Naive B cell (primary cell): ENCODE data around the gene ZBTB37. TPM values are rescaled to one million over a fixed set of nuclear protein-coding genes. Genes with fewer than 3 reads are reported as not detected.

Source experiments
- ATAC-seq, 2 donors: fragments of 150-1000 bp; cut with Tn5 transposase; 2 replicates each; pipeline ENCODE4 v1.10.0; 2021; ENCODE audit warnings: low read depth in 2 of 2, mild to moderate bottlenecking in 2 of 2, moderate library complexity in 2 of 2
- DNase-seq: peaks from one replicate; pipeline ENCODE4 v3.0.0; 2022
- H3K27ac Mint-ChIP-seq, 6 donors: one replicate each; pipeline ENCODE4 v1.8.0; 2020 to 2022; ENCODE audit warnings: mild to moderate bottlenecking in 6 of 6, mixed read lengths in 6 of 6, moderate library complexity in 5 of 6, inconsistent platforms in 2 of 6
- H3K27me3 Mint-ChIP-seq, 3 donors: one replicate each; pipeline ENCODE4 v1.8.0; 2021 to 2022; ENCODE audit warnings: mixed read lengths in 3 of 3, mild to moderate bottlenecking in 1 of 3
- H3K36me3 Mint-ChIP-seq, 2 donors: one replicate each; pipeline ENCODE4 v1.8.0; 2020 to 2022; ENCODE audit warnings: mixed read lengths in 2 of 2, inconsistent platforms in 1 of 2, mild to moderate bottlenecking in 1 of 2
- H3K4me1 Mint-ChIP-seq, 3 donors: one replicate each; pipeline ENCODE4 v1.8.0; 2020 to 2022; ENCODE audit warnings: mixed read lengths in 3 of 3, inconsistent platforms in 1 of 3, mild to moderate bottlenecking in 1 of 3, moderate library complexity in 1 of 3
- H3K4me3 Mint-ChIP-seq, 8 donors: one replicate each; pipeline ENCODE4 v1.8.0; 2020 to 2022; ENCODE audit warnings: mild to moderate bottlenecking in 8 of 8, mixed read lengths in 8 of 8, moderate library complexity in 8 of 8, inconsistent platforms in 2 of 8
- H3K9me3 Mint-ChIP-seq, 7 donors: one replicate each; pipeline ENCODE4 v1.8.0; 2020 to 2022; ENCODE audit warnings: mixed read lengths in 7 of 7, mild to moderate bottlenecking in 5 of 7, inconsistent platforms in 2 of 7, moderate library complexity in 1 of 7
- polyA plus RNA-seq, 6 donors: library from polyadenylated mRNA; unstranded; fragments of 300-500 nt; fragmentation: Illumina TruSeq; gene quantifications; one replicate each; pipeline ENCODE4 v1.2.3, GENCODE V29; 2021; ENCODE audit warnings: low read depth in 6 of 6

Gene ZBTB37
- polyA plus RNA-seq, 6 donors from 2014 or later = 0.05 to 6.7 (median 2.5) TPM

- Mint-ChIP-seq H3K36me3 (peaks cover 0 to 12% of the 10 kb centered on the region in 2 donors), H3K9me3 (no peaks in the 10 kb centered on the region), H3K4me3 (no peak overlapping the region), H3K4me1 (peaks cover 4 to 27% (median 25%) of the 10 kb centered on the region in 3 donors), H3K27me3 (no peaks in the 10 kb centered on the region), H3K27ac (no peak overlapping the region)
- DNase-seq = no peak
- no peak for ATAC-seq
Observed at GRCh38 chr1:173894189-173894588, 26.0 kb downstream of the ZBTB37 start.

GRCh38 chr1:173900427-173900826 is 32.2 kb downstream of the ZBTB37 start:
- Mint-ChIP-seq H3K27me3 (no peaks in the 10 kb centered on the region), H3K27ac (no peak overlapping the region), H3K4me3 (no peak overlapping the region), H3K9me3 (no peaks in the 10 kb centered on the region), H3K36me3 (peaks cover 7 to 9% of the 10 kb centered on the region in 2 donors), H3K4me1 (peaks cover 0 to 23% (median 18%) of the 10 kb centered on the region in 3 donors)
- DNase-seq (no peak), ATAC-seq (no peak)

GRCh38 chr1:173900992-173901391 is 32.8 kb downstream of the ZBTB37 start:
- Mint-ChIP-seq H3K9me3 (peaks cover 0 to 2% (median 0%) of the 10 kb centered on the region in 7 donors), H3K27me3 (no peaks in the 10 kb centered on the region), H3K36me3 (peaks cover 12% of the 10 kb centered on the region in 2 donors), H3K4me1 (peaks cover 0 to 21% (median 12%) of the 10 kb centered on the region in 3 donors), H3K4me3 (no peak overlapping the region), H3K27ac (no peak overlapping the region)
- ATAC-seq (no peak), DNase-seq (no peak)

- ATAC-seq (no peak), DNase-seq (no peak)
- Mint-ChIP-seq H3K4me1 (peaks cover 0 to 17% (median 0%) of the 10 kb centered on the region in 3 donors), H3K27me3 (no peaks in the 10 kb centered on the region), H3K27ac (peak overlapping the region in 2 of 6 donors; percentile 28 to 70), H3K36me3 (peaks cover 18 to 19% of the 10 kb centered on the region in 2 donors), H3K9me3 (peaks cover 0 to 2% (median 0%) of the 10 kb centered on the region in 7 donors), H3K4me3 (no peak overlapping the region)
Observed at GRCh38 chr1:173903827-173904531, 35.8 kb downstream of the ZBTB37 start.

GRCh38 chr1:173913111-173913510 is 44.9 kb downstream of the ZBTB37 start:
- Mint-ChIP-seq H3K4me3 (no peak overlapping the region), H3K27ac (no peak overlapping the region), H3K36me3 (peaks cover 8 to 14% of the 10 kb centered on the region in 2 donors), H3K27me3 (no peaks in the 10 kb centered on the region), H3K9me3 (no peaks in the 10 kb centered on the region), H3K4me1 (peaks cover 0 to 6% (median 0%) of the 10 kb centered on the region in 3 donors)
- ATAC-seq = no peak
- DNase-seq = no peak

GRCh38 chr1:173914366-173914871 is 46.2 kb downstream of the ZBTB37 start:
- peaks cover 0 to 6% (median 0%) of the 10 kb centered on the region in 3 donors for H3K4me1 Mint-ChIP-seq
- no peak overlapping the region for H3K27ac Mint-ChIP-seq
- DNase-seq (no peak), ATAC-seq (no peak)
- H3K36me3 Mint-ChIP-seq = peaks cover 4 to 6% of the 10 kb centered on the region in 2 donors
- H3K9me3 Mint-ChIP-seq = no peaks in the 10 kb centered on the region
- H3K27me3 Mint-ChIP-seq = no peaks in the 10 kb centered on the region
- H3K4me3 Mint-ChIP-seq = no peak overlapping the region

GRCh38 chr1:173915596-173915995 is 47.4 kb downstream of the ZBTB37 start:
- H3K9me3 Mint-ChIP-seq = no peaks in the 10 kb centered on the region
- peaks cover 0 to 6% (median 0%) of the 10 kb centered on the region in 3 donors for H3K4me1 Mint-ChIP-seq
- ATAC-seq (no peak), DNase-seq (no peak)
- H3K4me3 Mint-ChIP-seq = no peak overlapping the region
- H3K27ac Mint-ChIP-seq = no peak overlapping the region
- H3K27me3 Mint-ChIP-seq = no peaks in the 10 kb centered on the region
- no peaks in the 10 kb centered on the region for H3K36me3 Mint-ChIP-seq

GRCh38 chr1:173916667-173917066 is 48.5 kb downstream of the ZBTB37 start:
- Mint-ChIP-seq H3K4me3 (peak overlapping the region in 1 of 8 donors; percentile 12), H3K4me1 (peaks cover 0 to 6% (median 0%) of the 10 kb centered on the region in 3 donors)
- ATAC-seq = no peak

GRCh38 chr1:173917149-173917548 is 49.0 kb downstream of the ZBTB37 start, which contains the start of gene SERPINC1:
Gene SERPINC1, minus strand, starts transcription at chr1:173917327. Its CDS starts 68 bp downstream, at chr1:173917259.
- H3K27me3 Mint-ChIP-seq = no peaks in the 10 kb centered on the region
- H3K4me3 Mint-ChIP-seq = peak within 1 kb of the TSS in 1 of 8 donors; percentile 12
- H3K27ac Mint-ChIP-seq = peak within 1 kb of the TSS in 2 of 6 donors; percentile 68 to 69
- DNase-seq (no peak), ATAC-seq (no peak)
- no peaks in the 10 kb centered on the region for H3K36me3 Mint-ChIP-seq
- peaks cover 0 to 6% (median 0%) of the 10 kb centered on the region in 3 donors for H3K4me1 Mint-ChIP-seq
- H3K9me3 Mint-ChIP-seq = no peaks in the 10 kb centered on the region

More at GRCh38 chr1:173916667-173917066, 48.5 kb downstream of the ZBTB37 start:
- H3K27ac Mint-ChIP-seq = peak overlapping the region in 2 of 6 donors; percentile 33 to 59
- H3K36me3 Mint-ChIP-seq = no peaks in the 10 kb centered on the region
- no peak for DNase-seq
- H3K27me3 Mint-ChIP-seq = no peaks in the 10 kb centered on the region
- H3K9me3 Mint-ChIP-seq = no peaks in the 10 kb centered on the region

- ATAC-seq (no peak), DNase-seq (no peak)
- Mint-ChIP-seq H3K27me3 (no peaks in the 10 kb centered on the region), H3K4me1 (peaks cover 0 to 6% (median 0%) of the 10 kb centered on the region in 3 donors), H3K27ac (no peak overlapping the region), H3K9me3 (no peaks in the 10 kb centered on the region), H3K4me3 (no peak overlapping the region), H3K36me3 (no peaks in the 10 kb centered on the region)
Observed at GRCh38 chr1:173917635-173918493, 49.7 kb downstream of the ZBTB37 start.

- H3K27ac Mint-ChIP-seq = no peak overlapping the region
- no peaks in the 10 kb centered on the region for H3K36me3 Mint-ChIP-seq
- no peak overlapping the region for H3K4me3 Mint-ChIP-seq
- H3K27me3 Mint-ChIP-seq = no peaks in the 10 kb centered on the region
- ATAC-seq (no peak), DNase-seq (no peak)
- H3K9me3 Mint-ChIP-seq = no peaks in the 10 kb centered on the region
- H3K4me1 Mint-ChIP-seq = peaks cover 0 to 10% (median 3%) of the 10 kb centered on the region in 3 donors
Observed at GRCh38 chr1:173920861-173921260, 52.7 kb downstream of the ZBTB37 start.

GRCh38 chr1:173925306-173926242 is 57.4 kb downstream of the ZBTB37 start:
- DNase-seq (no peak), ATAC-seq (no peak)
- H3K27ac Mint-ChIP-seq = peak overlapping the region in 2 of 6 donors; percentile 70 to 92
- no peak overlapping the region for H3K4me3 Mint-ChIP-seq
- no peaks in the 10 kb centered on the region for H3K27me3 Mint-ChIP-seq
- H3K9me3 Mint-ChIP-seq = no peaks in the 10 kb centered on the region
- no peaks in the 10 kb centered on the region for H3K36me3 Mint-ChIP-seq
- H3K4me1 Mint-ChIP-seq = peaks cover 0 to 7% (median 6%) of the 10 kb centered on the region in 3 donors
